GM23338 (cell line): ENCODE measurements around the gene CASP10. TPM values are rescaled to one million over a fixed set of nuclear protein-coding genes. Genes with fewer than 3 reads are reported as not detected.
"Not testable (repeated sequence)": the region's sequence is repeated elsewhere in the genome, so short reads cannot be mapped to it uniquely, and the experiment has no call there.

Experiments used
- ATAC-seq: fragments of 200-7000 bp; cut with Tn5 transposase; 3 replicates; pipeline ENCODE4 v1.9.1; 2020
- DNase-seq: peaks from one replicate; pipeline ENCODE4 v3.0.0-alpha.2; 2015; ENCODE audit warnings: low spot score
- H2AFZ ChIP-seq: fragments of 200-600 bp; sonication (generic); 2 replicates; pipeline ENCODE4 v1.8.0; 2016; ENCODE audit warnings: antibody characterized with exemption, mild to moderate bottlenecking, moderate library complexity
- H3F3A ChIP-seq: fragments of 200-600 bp; sonication (generic); replicated peaks from 2 replicates; pipeline ENCODE4 v1.8.0; 2017; ENCODE audit warnings: antibody characterized with exemption, mixed run types, low read depth
- H3K27ac ChIP-seq: fragments of 200-600 bp; sonication (generic); 2 replicates; pipeline ENCODE4 v1.6.1; 2016; ENCODE audit warnings: low read depth
- H3K27me3 ChIP-seq: fragments of 200-600 bp; sonication (generic); 2 replicates; pipeline ENCODE4 v1.8.0; 2016; ENCODE audit warnings: mild to moderate bottlenecking, mixed run types, moderate library complexity; ENCODE audit not compliant: insufficient read depth
- H3K36me3 ChIP-seq: fragments of 200-600 bp; sonication (generic); 2 replicates; pipeline ENCODE4 v1.8.0; 2016; ENCODE audit warnings: mild to moderate bottlenecking; ENCODE audit not compliant: insufficient read depth
- H3K4me1 ChIP-seq: fragments of 200-600 bp; sonication (generic); 2 replicates; pipeline ENCODE4 v1.8.0; 2016; ENCODE audit warnings: mild to moderate bottlenecking, moderate library complexity; ENCODE audit not compliant: insufficient read depth
- H3K4me2 ChIP-seq: fragments of 200-600 bp; sonication (generic); 2 replicates; pipeline ENCODE4 v1.7.1; 2017; ENCODE audit warnings: mixed run types
- H3K4me3 ChIP-seq: fragments of 200-600 bp; sonication (generic); 2 replicates; pipeline ENCODE4 v1.6.1; 2016; ENCODE audit warnings: mixed run types
- H3K79me2 ChIP-seq: fragments of 200-600 bp; sonication (generic); replicated peaks from 2 replicates; pipeline ENCODE4 v1.8.0; 2017; ENCODE audit warnings: mild to moderate bottlenecking; ENCODE audit not compliant: insufficient read depth
- H3K9me2 ChIP-seq: fragments of 200-600 bp; sonication (generic); 2 replicates; pipeline ENCODE4 v1.8.0; 2017; ENCODE audit not compliant: insufficient read depth
- H4K20me1 ChIP-seq: fragments of 200-600 bp; sonication (generic); replicated peaks from 2 replicates; pipeline ENCODE4 v1.8.0; 2017; ENCODE audit warnings: mild to moderate bottlenecking; ENCODE audit not compliant: insufficient read depth
- H3K27ac Mint-ChIP-seq: 2 replicates; pipeline ENCODE4 v1.8.0; 2020; ENCODE audit warnings: inconsistent platforms, mild to moderate bottlenecking, moderate library complexity, mixed read lengths
- H3K27me3 Mint-ChIP-seq: 3 replicates; pipeline ENCODE4 v1.8.0; 2022; ENCODE audit warnings: low read depth, mild to moderate bottlenecking, moderate library complexity, mixed read lengths, inconsistent platforms; ENCODE audit not compliant: insufficient read depth, poor library complexity
- H3K36me3 Mint-ChIP-seq: 3 replicates; pipeline ENCODE4 v1.8.0; 2021; ENCODE audit warnings: low read depth, mild to moderate bottlenecking, inconsistent platforms, moderate library complexity, mixed read lengths
- H3K4me1 Mint-ChIP-seq: 3 replicates; pipeline ENCODE4 v1.8.0; 2020; ENCODE audit warnings: mild to moderate bottlenecking, inconsistent platforms, mixed read lengths
- H3K4me3 Mint-ChIP-seq: 3 replicates; pipeline ENCODE4 v1.8.0; 2021; ENCODE audit warnings: moderate library complexity, mild to moderate bottlenecking, inconsistent platforms, mixed read lengths
- H3K9me3 Mint-ChIP-seq: 3 replicates; pipeline ENCODE4 v1.8.0; 2020; ENCODE audit warnings: moderate library complexity, mild to moderate bottlenecking, inconsistent platforms, mixed read lengths
- JUNB ChIP-seq: IDR thresholded peaks from one replicate; pipeline ENCODE4 v1.6.1; 2016; ENCODE audit warnings: antibody characterized with exemption; ENCODE audit not compliant: unreplicated experiment
- polyA plus RNA-seq: library from polyadenylated mRNA; unstranded; fragments of >200 nt; fragmentation: Nextera tagmentation; extraction: Ambion mirVana; gene quantifications from 2 replicates; pipeline ENCODE4 v1.2.1, GENCODE V29; 2016
- total RNA-seq: library from RNA; depleted of rRNA; stranded (reverse); fragments of >200 nt; shearing (Covaris generic); gene quantifications from 2 replicates; pipeline ENCODE4 v1.2.3, GENCODE V29; 2014
- TF ChIP-seq, protein P1 (sequence below): IDR thresholded peaks from 2 replicates; pipeline ENCODE4 v1.6.1; 2016; ENCODE audit warnings: antibody characterized with exemption
- TF ChIP-seq, protein P2 (sequence below): fragments of 250-450 bp; sonication (Bioruptor Pico); IDR thresholded peaks from 2 replicates; pipeline ENCODE4 v1.5.0; 2020; ENCODE audit warnings: mild to moderate bottlenecking, moderate library complexity

CASP10 gene
- total and polyA plus RNA-seq, 2 experiments from 2014 or later, result 1.9 to 3.5 TPM

DNA sequence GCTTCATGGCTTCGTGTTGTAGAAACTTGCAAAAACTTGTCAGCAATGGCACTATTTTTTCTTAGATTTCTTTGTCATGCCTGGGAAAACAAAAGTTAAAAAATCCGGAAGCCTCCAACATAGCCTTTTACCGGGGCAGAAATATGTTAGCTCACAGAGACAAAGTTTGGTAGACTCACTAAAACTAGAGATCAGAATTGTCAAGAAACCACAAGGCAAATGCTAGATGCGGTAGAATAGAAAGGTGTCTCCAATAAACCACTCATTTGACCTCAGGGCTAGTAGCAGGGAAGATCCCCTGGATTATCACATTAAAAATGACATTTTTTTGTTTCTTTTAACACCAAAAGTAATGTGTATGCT lies 405 bp downstream of the CASP10 start (continued):
- TF ChIP-seq, protein P1, sequence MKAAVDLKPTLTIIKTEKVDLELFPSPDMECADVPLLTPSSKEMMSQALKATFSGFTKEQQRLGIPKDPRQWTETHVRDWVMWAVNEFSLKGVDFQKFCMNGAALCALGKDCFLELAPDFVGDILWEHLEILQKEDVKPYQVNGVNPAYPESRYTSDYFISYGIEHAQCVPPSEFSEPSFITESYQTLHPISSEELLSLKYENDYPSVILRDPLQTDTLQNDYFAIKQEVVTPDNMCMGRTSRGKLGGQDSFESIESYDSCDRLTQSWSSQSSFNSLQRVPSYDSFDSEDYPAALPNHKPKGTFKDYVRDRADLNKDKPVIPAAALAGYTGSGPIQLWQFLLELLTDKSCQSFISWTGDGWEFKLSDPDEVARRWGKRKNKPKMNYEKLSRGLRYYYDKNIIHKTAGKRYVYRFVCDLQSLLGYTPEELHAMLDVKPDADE, result no peak
- TF ChIP-seq, protein P2, sequence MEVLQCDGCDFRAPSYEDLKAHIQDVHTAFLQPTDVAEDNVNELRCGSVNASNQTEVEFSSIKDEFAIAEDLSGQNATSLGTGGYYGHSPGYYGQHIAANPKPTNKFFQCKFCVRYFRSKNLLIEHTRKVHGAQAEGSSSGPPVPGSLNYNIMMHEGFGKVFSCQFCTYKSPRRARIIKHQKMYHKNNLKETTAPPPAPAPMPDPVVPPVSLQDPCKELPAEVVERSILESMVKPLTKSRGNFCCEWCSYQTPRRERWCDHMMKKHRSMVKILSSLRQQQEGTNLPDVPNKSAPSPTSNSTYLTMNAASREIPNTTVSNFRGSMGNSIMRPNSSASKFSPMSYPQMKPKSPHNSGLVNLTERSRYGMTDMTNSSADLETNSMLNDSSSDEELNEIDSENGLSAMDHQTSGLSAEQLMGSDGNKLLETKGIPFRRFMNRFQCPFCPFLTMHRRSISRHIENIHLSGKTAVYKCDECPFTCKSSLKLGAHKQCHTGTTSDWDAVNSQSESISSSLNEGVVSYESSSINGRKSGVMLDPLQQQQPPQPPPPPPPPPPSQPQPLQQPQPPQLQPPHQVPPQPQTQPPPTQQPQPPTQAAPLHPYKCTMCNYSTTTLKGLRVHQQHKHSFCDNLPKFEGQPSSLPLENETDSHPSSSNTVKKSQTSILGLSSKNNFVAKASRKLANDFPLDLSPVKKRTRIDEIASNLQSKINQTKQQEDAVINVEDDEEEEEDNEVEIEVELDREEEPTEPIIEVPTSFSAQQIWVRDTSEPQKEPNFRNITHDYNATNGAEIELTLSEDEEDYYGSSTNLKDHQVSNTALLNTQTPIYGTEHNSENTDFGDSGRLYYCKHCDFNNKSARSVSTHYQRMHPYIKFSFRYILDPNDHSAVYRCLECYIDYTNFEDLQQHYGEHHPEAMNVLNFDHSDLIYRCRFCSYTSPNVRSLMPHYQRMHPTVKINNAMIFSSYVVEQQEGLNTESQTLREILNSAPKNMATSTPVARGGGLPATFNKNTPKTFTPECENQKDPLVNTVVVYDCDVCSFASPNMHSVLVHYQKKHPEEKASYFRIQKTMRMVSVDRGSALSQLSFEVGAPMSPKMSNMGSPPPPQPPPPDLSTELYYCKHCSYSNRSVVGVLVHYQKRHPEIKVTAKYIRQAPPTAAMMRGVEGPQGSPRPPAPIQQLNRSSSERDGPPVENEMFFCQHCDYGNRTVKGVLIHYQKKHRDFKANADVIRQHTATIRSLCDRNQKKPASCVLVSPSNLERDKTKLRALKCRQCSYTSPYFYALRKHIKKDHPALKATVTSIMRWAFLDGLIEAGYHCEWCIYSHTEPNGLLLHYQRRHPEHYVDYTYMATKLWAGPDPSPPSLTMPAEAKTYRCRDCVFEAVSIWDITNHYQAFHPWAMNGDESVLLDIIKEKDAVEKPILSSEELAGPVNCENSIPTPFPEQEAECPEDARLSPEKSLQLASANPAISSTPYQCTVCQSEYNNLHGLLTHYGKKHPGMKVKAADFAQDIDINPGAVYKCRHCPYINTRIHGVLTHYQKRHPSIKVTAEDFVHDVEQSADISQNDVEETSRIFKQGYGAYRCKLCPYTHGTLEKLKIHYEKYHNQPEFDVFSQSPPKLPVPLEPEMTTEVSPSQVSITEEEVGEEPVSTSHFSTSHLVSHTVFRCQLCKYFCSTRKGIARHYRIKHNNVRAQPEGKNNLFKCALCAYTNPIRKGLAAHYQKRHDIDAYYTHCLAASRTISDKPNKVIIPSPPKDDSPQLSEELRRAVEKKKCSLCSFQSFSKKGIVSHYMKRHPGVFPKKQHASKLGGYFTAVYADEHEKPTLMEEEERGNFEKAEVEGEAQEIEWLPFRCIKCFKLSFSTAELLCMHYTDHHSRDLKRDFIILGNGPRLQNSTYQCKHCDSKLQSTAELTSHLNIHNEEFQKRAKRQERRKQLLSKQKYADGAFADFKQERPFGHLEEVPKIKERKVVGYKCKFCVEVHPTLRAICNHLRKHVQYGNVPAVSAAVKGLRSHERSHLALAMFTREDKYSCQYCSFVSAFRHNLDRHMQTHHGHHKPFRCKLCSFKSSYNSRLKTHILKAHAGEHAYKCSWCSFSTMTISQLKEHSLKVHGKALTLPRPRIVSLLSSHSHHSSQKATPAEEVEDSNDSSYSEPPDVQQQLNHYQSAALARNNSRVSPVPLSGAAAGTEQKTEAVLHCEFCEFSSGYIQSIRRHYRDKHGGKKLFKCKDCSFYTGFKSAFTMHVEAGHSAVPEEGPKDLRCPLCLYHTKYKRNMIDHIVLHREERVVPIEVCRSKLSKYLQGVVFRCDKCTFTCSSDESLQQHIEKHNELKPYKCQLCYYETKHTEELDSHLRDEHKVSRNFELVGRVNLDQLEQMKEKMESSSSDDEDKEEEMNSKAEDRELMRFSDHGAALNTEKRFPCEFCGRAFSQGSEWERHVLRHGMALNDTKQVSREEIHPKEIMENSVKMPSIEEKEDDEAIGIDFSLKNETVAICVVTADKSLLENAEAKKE (CRISPR knock-in tag), result no peak
- no peak for TF ChIP-seq JUNB

- not testable (repeated sequence) for H3K27me3 ChIP-seq, ATAC-seq, H3K36me3 ChIP-seq, H3K4me1 ChIP-seq, H3K4me3 ChIP-seq, H4K20me1 ChIP-seq, H3K27me3 Mint-ChIP-seq, H3K27ac ChIP-seq, H3F3A ChIP-seq, H3K4me1 Mint-ChIP-seq, DNase-seq, H3K9me2 ChIP-seq, H3K79me2 ChIP-seq
- peaks cover 17% of the 10 kb centered on the region for H3K9me3 Mint-ChIP-seq
- peak overlapping the region; percentile 30; the same call in 1 of the 3 replicates for H3K4me3 Mint-ChIP-seq
- peak overlapping the region; percentile 68 for H3K27ac Mint-ChIP-seq
- H3K36me3 Mint-ChIP-seq, result peaks cover 18% of the 10 kb centered on the region
- H3K4me2 ChIP-seq, result peak overlapping the region; percentile 47; the same call in 1 of the 2 replicates
- H2AFZ ChIP-seq, result peak overlapping the region; percentile 72
Observed at GRCh38 chr2:201183835-201184234, 894 bp downstream of the CASP10 start.

- not testable (repeated sequence) for H4K20me1 ChIP-seq, H3K36me3 ChIP-seq, DNase-seq, H3K4me1 ChIP-seq, H3K27ac ChIP-seq, H3K4me3 ChIP-seq, H3K4me1 Mint-ChIP-seq, H3K27me3 ChIP-seq, H3F3A ChIP-seq, ATAC-seq, H3K79me2 ChIP-seq, H3K27me3 Mint-ChIP-seq, H3K9me2 ChIP-seq
- Mint-ChIP-seq H3K9me3 (peaks cover 13% of the 10 kb centered on the region), H3K27ac (peak overlapping the region; percentile 68; the same call in 1 of the 2 replicates), H3K36me3 (peaks cover 16% of the 10 kb centered on the region), H3K4me3 (peak overlapping the region; percentile 30; the same call in 1 of the 3 replicates)
- peak overlapping the region; percentile 47; the same call in 1 of the 2 replicates for H3K4me2 ChIP-seq
- peak overlapping the region; percentile 72 for H2AFZ ChIP-seq
Observed at GRCh38 chr2:201184248-201184647, 1.3 kb downstream of the CASP10 start.
